ENCODE results near the gene TBX1.

Gene TBX1

GRCh38 chr22:19798003-19798665, 37.6 kb downstream of the TBX1 start:
- DNase-seq (ENCODE audit: low read depth, low spot score), result no peak

DNA sequence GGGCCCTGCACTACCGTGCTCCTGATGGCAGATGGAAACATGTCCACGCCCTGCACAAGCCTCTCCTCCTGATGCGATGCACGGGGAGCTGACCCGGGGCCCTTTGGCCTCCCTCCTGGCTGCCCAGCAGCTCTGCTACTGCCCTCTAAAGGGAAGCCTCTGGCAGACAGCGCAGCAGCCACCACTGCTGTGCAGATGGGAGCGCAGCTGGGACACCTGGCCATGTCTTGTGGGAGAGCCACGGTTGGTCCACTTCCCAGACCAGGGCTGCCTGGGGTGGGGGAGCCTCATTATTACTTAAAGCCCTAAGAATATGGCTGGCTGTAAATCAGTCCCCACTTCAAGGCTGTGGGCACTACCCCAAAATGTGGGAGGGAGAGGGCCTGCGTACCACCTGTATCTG, 38.3 kb downstream of the TBX1 start:
- DNase-seq (ENCODE audit: low read depth, low spot score), result no peak

- peak; percentile 64 for DNase-seq (ENCODE audit: low read depth, low spot score)
These were observed 39.0 kb downstream of the TBX1 start for GRCh38 chr22:19799322-19800190.

DNA sequence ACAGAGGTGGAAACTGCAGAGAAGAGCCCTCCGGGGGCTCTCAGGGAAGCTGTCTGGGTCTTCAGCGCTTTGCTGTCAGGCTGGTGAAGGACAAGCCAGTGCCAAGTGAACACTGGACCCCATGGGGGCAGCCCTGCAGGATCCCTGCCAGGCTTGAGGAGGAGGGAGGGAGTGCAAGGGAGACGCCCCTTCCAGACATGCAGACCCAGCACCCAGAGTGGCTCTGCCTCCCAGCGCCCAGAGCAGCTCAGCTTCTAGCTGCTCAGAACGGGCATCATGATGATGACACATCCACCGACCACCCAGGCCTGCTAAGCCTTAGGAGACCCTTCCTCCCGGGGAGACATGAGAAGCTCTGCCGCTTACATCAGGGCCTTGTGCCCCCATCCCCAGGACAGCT, 39.7 kb downstream of the TBX1 start:
- no peak for DNase-seq (ENCODE audit: low read depth, low spot score)

DNA sequence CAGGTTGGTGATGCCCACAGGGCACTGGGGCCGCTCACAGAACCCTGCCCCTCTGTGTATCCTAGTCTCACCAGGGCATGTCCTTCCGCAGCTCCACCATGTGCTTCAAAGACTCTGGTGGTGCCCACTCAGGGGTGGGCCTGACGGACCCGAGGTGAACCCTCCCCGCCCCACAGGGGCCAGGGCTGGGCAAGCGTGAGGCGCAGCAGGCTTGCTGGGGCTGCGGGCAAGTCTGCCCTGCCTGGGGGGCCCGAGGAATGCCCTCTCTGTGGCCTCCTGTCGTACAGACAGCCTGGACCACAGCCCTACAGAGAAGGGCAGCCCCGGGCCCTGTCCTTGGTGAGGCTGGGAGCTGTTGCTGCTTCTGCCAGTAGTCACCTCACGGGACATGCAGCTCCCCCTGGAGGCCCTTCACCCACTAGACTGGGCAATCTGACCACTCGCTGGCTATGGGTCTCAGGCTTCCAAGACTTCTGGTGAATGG, 40.2 kb downstream of the TBX1 start:
- DNase-seq (ENCODE audit: low read depth, low spot score), result no peak

DNA sequence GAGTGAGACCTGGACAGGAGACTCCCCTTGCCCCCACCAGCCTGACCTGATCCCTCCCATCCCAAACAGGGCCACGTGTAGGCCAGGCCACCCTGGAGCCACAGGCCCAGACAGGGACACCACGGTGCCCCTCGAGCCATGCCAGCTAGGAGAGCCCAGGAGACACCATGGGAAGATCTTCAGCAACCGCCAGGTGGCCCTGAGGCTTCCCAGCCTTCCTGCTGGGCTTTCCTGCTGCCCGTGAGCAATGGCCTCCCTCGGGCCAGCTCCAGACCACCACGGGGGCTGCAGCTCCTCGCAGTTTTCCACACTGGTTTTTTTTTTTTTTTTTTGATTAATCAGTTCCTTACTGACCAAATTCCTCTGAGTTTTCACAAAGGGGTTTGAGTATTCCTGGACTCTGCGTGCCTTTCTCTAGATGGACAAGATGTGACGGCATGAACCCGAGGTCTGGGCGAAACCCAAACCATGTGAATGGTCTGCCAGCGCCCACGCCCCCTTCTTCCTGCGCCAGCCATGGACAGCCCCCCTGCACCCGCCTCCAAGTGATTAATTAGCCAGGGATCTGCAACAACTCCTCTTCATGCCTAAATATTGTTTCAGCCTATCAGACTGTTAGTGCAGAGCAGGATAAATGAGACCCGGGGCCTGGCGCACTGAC, 40.9 kb downstream of the TBX1 start:
- DNase-seq (ENCODE audit: low read depth, low spot score), result no peak

DNA sequence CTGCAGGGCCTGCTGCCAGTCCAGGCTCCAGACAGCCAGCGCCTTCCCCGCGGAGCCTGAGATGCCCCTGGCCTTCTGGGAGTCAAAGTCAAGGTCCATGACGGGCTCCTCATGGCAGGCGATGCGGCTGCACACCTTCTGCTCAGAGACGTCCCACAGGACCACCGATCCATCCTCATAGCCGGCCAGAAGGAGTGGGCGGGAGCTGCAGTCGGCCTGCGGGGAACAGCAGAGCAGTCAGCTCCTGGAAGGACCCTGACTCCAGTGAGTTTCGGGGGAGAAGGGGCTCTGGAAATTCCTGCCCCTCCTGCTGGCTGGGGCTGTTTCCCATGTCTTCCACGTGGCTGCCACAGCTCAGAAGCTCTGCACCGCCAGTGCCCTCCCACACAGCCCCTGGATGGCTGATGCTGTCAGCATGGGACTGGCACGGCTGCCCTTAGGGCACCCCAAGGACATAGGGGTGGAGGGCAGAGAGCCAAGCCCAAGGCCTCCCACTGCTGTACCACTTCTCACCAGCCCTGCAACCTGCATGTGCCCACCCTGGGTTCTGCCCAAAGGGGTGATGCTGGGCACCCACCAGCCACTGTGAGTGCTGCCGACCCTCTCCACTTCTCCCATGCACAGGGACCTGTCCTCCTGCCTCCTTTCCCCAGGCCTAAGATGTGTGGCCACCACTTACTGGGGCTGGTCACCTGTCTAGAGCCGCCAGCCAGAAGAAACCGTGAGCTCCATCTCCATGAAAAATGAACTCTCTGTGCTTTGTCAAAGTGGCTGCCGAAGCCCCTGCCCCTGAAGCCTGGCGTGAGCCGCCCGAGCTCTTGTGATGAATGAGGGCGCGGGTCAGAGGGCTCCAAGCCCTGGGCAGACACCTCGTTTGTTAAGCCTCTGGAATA, 41.7 kb downstream of the TBX1 start:
- no peak for DNase-seq (ENCODE audit: low read depth, low spot score)

- no peak for DNase-seq (ENCODE audit: low read depth, low spot score)
These were observed 42.5 kb downstream of the TBX1 start for GRCh38 chr22:19802894-19803735.

GRCh38 chr22:19803736-19804267, 43.2 kb downstream of the TBX1 start:
- DNase-seq (ENCODE audit: low read depth, low spot score), result no peak

GRCh38 chr22:19805821-19806212, 45.2 kb downstream of the TBX1 start:
- no peak for DNase-seq (ENCODE audit: low read depth, low spot score)

GRCh38 chr22:19806213-19807160, 45.9 kb downstream of the TBX1 start:
- no peak for DNase-seq (ENCODE audit: low read depth, low spot score)

DNA sequence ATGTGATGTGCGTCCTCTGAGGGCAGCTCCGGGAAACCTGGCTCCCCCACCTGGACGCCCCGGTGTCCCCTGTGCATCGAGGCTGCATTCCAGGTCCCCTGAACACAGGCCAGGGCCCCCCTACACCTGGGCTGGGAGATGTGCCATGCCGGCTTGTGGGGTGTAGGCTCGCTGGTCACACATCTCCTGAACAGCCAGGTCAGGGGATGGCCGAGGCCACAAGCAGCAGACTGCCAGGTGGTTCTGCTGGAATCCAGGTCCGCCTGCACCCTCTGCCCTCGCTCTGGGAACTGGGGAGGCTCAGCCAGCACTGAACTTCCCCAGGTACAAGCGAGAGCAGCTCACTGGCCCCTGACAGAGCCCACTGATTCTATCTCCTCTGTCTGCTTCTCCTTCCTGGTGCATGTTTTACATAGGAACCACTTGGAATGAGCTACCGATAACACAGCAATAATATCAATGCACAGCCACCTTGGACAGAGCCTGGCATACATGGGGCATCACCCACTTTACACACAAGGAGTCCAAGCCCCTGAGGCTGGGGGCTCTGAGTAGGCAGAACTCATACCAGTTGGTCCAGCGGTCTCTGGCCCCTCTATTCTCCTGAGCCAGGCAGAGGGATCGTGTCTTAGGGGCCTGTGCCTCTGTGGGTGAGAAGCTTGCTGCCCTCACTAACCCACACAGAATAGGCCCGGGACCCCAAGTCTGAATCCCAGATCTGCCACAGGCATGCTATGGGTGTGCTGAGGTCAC, 46.8 kb downstream of the TBX1 start:
- DNase-seq (ENCODE audit: low read depth, low spot score), result no peak

- no peak for DNase-seq (ENCODE audit: low read depth, low spot score)
These were observed 47.6 kb downstream of the TBX1 start for GRCh38 chr22:19807914-19808872.

DNA sequence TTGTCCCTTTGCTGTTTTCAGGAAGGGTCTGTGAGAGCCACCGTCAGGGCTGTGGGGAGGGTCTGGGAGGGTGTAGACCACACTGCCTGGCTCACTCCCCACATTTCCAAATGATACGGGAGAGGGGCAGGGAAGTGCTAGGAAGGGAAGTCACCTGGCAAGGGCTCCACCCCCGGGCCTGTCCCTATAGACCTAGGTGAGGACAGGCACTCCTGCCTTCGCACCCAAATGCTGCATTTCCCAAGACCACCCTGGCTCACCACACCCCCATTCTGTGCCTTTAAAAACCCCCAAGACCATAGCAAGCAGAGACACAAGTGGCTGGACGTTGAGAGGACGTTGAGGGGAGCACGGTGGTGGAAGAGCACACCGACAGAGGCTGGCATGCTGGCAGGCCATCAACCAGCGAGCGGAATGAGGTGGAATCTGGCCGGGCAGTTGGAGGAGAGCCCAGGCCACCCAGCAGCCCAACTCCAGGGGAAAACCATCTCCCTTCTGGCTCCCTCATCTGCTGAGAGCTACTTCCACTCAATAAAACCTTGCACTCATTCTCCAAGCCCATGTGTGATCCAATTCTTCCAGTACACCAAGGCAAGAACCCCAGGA, 48.4 kb downstream of the TBX1 start:
- DNase-seq (ENCODE audit: low read depth, low spot score), result no peak

DNA sequence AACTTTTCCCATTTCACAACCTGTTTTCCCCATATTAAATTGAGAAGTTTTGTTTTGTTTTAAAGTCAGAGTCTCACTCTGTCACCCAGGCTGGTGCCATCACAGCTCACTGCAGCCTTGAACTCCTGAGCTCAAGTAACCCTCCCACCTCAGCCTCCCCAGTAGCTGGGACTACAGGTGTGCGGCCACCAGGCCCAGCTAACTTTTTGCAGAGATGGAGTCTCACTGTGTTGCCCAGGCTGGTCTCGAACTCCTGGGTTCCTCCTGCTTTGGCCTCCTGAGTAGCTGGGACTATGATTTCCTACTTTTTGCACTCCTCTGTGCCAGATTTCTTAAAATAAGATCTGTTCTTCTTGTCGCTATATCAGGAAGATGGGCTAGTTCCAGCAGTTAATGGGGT, 49.2 kb downstream of the TBX1 start:
- DNase-seq (ENCODE audit: low read depth, low spot score), result no peak

DNA sequence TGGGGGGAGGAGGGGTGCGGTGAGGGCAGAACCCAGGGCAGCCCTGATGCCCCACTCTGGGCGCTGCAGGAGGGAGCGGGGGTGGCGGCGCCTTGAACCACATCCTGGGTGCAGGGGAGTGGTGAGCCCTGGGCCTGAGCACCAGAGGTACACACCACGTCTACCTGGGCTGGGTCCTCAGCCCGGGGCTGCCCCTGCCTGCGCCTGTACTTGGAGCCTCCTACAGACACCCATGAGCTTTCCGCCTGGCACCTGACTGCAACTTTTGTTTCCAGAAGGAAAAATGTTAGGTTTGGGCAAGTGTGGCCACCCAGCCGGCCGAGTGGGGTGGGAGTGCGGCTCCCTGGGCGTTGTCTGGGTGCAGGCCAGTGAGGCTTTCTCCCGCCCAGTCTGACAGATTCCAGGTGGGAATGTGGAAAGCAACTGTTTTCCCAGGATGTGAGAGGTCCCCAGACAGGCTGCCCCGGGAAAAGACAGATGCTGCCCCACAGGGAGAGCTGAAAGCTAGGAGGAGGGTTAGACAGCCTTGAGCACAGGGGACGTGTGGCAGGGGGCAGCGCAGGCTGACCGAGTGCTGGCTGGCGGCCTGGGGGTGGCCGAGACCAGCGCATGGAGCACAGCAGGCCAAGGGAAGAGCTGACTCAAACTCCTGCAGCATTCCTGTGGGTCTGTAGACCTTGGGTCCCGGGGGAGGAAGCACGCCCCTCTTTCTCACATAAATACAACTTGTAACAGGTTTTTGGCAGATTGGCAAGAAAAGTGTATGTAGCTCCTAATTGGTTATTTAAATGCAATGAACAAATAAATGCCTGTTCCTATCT, 50.0 kb downstream of the TBX1 start:
- no peak for DNase-seq (ENCODE audit: low read depth, low spot score)

All from brain pericyte (primary cell).